Esophagus muscularis mucosa (tissue), 3 donors: ENCODE data around the gene CNTNAP3B.
"Not testable (repeated sequence)": the region's sequence is repeated elsewhere in the genome, so short reads cannot be mapped to it uniquely, and the experiment has no call there.

ENCODE experiments used
- POLR2A ChIP-seq: fragments of 450-650 bp; IDR thresholded peaks from one replicate; pipeline ENCODE4 v1.6.1; 2017; ENCODE audit warnings: antibody characterized with exemption, moderate library complexity, mild to moderate bottlenecking, low read depth
- POLR2AphosphoS5 ChIP-seq, 2 donors: sonication (generic); formaldehyde crosslinking; IDR thresholded peaks; one replicate each; pipeline ENCODE4 v1.6.1; 2017; ENCODE audit warnings: antibody characterized with exemption in 2 of 2
- TF ChIP-seq, protein P1 (sequence below), 3 experiments: fragments of 200-600 bp in 2 of 3; fragments of 450-650 bp in 1 of 3; sonication (generic) in 2 of 3; IDR thresholded peaks; one replicate each; pipeline ENCODE4 v1.5.1; 2017 to 2019; ENCODE audit warnings: antibody characterized with exemption in 3 of 3, mild to moderate bottlenecking in 2 of 3, moderate library complexity in 1 of 3

DNA sequence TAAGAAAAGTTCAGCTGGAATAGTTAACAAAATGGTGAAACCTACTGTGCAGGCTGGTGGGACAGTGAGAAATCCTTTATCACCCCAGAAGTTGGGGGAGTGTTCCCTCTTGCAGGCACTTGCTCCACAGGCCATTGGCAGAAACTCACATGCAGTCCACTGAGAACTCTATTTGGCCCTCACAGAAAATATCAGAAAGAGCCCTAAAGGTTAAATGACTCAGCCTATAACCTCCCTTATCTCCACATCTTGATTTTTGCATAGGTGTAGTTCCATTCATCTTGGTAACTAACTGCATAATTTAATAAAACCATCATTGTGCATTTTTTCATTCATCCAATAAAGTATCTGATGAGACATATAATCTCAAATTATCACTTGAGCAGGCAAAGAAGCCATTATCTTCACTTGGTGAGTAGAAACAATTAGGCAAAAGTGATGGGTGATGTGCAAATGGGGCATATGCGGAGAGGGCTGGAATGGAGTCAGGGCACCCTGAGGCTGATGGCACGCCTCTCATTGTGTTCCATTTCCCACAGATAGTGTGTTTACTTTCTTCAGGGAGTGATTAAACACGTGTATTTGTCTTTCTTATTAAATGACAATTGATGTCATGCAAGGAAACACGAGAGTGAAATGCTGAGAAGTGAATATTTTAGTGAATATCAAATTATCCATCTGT, 45.2 kb downstream of the CNTNAP3B start:
- not testable (repeated sequence) for TF ChIP-seq POLR2AphosphoS5 (IDR thresholded peaks at IDR 0.05); POLR2A
- TF ChIP-seq, protein P1, sequence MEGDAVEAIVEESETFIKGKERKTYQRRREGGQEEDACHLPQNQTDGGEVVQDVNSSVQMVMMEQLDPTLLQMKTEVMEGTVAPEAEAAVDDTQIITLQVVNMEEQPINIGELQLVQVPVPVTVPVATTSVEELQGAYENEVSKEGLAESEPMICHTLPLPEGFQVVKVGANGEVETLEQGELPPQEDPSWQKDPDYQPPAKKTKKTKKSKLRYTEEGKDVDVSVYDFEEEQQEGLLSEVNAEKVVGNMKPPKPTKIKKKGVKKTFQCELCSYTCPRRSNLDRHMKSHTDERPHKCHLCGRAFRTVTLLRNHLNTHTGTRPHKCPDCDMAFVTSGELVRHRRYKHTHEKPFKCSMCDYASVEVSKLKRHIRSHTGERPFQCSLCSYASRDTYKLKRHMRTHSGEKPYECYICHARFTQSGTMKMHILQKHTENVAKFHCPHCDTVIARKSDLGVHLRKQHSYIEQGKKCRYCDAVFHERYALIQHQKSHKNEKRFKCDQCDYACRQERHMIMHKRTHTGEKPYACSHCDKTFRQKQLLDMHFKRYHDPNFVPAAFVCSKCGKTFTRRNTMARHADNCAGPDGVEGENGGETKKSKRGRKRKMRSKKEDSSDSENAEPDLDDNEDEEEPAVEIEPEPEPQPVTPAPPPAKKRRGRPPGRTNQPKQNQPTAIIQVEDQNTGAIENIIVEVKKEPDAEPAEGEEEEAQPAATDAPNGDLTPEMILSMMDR (IDR thresholded peaks at IDR 0.05), result not testable (repeated sequence)
